ENCODE results near the gene SOX2. TPM values are rescaled to one million over a fixed set of nuclear protein-coding genes. Genes with fewer than 3 reads are reported as not detected.

SOX2 gene
- total RNA-seq, 1 donor: not detected

DNA sequence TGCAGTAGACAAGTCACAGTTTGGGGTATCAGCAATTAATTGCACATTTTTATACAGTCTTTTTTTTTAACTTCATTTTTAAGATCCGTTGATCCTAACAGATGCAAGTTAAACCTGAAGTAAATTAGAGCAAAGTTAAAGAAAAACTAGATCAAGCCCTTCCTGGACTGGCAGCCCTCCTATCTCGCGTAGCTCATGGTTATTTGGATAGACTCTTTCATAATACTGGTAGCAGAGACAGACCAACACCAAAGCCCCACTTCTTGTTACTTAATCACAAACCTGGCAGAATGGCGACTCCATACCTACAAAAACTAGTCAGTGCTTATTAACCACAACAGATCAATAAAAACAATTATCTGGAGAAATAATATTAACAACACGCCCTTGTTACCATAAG, 26.8 kb downstream of the SOX2 start:
- H4K20me1 ChIP-seq (ENCODE audit: insufficient read depth, low read length): no peaks in the 10 kb centered on the region
- DNase-seq (ENCODE audit: insufficient read length, low spot score, missing footprints): no peak
- H2AFZ ChIP-seq (ENCODE audit: low read length): no peak overlapping the region
- no peaks in the 10 kb centered on the region for H3K36me3 ChIP-seq (ENCODE audit: insufficient read depth, low read length)
- TF ChIP-seq, protein P1, sequence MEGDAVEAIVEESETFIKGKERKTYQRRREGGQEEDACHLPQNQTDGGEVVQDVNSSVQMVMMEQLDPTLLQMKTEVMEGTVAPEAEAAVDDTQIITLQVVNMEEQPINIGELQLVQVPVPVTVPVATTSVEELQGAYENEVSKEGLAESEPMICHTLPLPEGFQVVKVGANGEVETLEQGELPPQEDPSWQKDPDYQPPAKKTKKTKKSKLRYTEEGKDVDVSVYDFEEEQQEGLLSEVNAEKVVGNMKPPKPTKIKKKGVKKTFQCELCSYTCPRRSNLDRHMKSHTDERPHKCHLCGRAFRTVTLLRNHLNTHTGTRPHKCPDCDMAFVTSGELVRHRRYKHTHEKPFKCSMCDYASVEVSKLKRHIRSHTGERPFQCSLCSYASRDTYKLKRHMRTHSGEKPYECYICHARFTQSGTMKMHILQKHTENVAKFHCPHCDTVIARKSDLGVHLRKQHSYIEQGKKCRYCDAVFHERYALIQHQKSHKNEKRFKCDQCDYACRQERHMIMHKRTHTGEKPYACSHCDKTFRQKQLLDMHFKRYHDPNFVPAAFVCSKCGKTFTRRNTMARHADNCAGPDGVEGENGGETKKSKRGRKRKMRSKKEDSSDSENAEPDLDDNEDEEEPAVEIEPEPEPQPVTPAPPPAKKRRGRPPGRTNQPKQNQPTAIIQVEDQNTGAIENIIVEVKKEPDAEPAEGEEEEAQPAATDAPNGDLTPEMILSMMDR (IDR thresholded peaks at IDR 0.05; ENCODE audit: extremely low read depth, low read depth, low read length): no peak
- H3K4me3 ChIP-seq (ENCODE audit: insufficient read depth, low read length): no peak overlapping the region
- no peak overlapping the region for H3K27ac ChIP-seq (ENCODE audit: low read depth, low read length)
- no peaks in the 10 kb centered on the region for H3K79me2 ChIP-seq (ENCODE audit: insufficient read depth, low read length)
- H3K4me2 ChIP-seq (ENCODE audit: insufficient read depth, low read length): no peak overlapping the region
- no peaks in the 10 kb centered on the region for H3K27me3 ChIP-seq (ENCODE audit: insufficient read depth, low read length)
- no peaks in the 10 kb centered on the region for H3K4me1 ChIP-seq (ENCODE audit: insufficient read depth, low read length)
- H3K9me3 ChIP-seq (ENCODE audit: low read depth, low read length): no peaks in the 10 kb centered on the region

DNA sequence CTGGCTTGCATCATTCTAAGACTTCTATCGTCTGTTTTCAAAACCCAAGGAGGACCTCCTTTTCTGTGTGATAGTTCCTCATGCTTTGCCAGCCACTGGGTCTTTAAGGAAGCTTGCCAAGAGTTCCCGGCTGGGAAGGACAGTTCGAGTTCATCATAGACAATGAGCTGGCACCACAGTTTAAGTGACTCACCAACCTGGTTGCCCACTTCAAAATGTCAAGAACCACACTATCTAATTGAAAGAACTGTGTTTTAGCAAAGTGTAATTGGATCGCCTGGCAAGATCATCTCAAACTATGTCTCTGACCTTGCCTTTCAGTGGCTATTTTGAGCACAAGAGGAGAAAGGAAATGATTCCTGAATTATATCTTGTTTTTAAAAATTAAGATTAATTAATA, 27.9 kb downstream of the SOX2 start:
- no peaks in the 10 kb centered on the region for H3K9me3 ChIP-seq (ENCODE audit: low read depth, low read length)
- no peaks in the 10 kb centered on the region for H4K20me1 ChIP-seq (ENCODE audit: insufficient read depth, low read length)
- no peak overlapping the region for H2AFZ ChIP-seq (ENCODE audit: low read length)
- no peak overlapping the region for H3K27ac ChIP-seq (ENCODE audit: low read depth, low read length)
- H3K4me1 ChIP-seq (ENCODE audit: insufficient read depth, low read length): no peaks in the 10 kb centered on the region
- H3K4me3 ChIP-seq (ENCODE audit: insufficient read depth, low read length): no peak overlapping the region
- H3K36me3 ChIP-seq (ENCODE audit: insufficient read depth, low read length): no peaks in the 10 kb centered on the region
- TF ChIP-seq, protein P1 (IDR thresholded peaks at IDR 0.05; ENCODE audit: extremely low read depth, low read depth, low read length): no peak
- DNase-seq (ENCODE audit: insufficient read length, low spot score, missing footprints): no peak
- H3K4me2 ChIP-seq (ENCODE audit: insufficient read depth, low read length): no peak overlapping the region
- H3K79me2 ChIP-seq (ENCODE audit: insufficient read depth, low read length): no peaks in the 10 kb centered on the region
- H3K27me3 ChIP-seq (ENCODE audit: insufficient read depth, low read length): no peaks in the 10 kb centered on the region

DNA sequence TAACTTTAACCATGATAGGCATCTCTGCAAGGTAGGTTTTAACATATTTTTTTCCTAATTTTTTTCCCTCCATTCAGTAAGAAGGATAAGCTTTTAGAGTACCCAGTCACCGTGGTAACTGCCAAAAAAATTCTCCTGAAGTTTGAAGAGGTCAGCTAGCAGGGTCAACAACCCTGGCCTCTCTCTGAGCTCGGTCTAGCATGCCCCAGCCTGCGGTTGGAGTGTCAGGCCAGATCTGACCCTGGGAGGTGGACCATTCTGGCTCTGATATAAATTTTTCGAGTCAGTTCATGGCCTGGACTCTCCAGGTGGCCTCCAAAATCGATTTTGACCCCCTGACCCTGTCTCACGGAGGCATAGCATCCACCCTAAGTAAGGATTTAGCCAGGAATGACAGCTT, 29.7 kb downstream of the SOX2 start:
- no peak overlapping the region for H3K4me2 ChIP-seq (ENCODE audit: insufficient read depth, low read length)
- no peaks in the 10 kb centered on the region for H3K36me3 ChIP-seq (ENCODE audit: insufficient read depth, low read length)
- H3K4me1 ChIP-seq (ENCODE audit: insufficient read depth, low read length): no peaks in the 10 kb centered on the region
- H3K4me3 ChIP-seq (ENCODE audit: insufficient read depth, low read length): no peak overlapping the region
- TF ChIP-seq, protein P1 (IDR thresholded peaks at IDR 0.05; ENCODE audit: extremely low read depth, low read depth, low read length): no peak
- H2AFZ ChIP-seq (ENCODE audit: low read length): no peak overlapping the region
- DNase-seq (ENCODE audit: insufficient read length, low spot score, missing footprints): no peak
- no peak overlapping the region for H3K27ac ChIP-seq (ENCODE audit: low read depth, low read length)
- no peaks in the 10 kb centered on the region for H4K20me1 ChIP-seq (ENCODE audit: insufficient read depth, low read length)
- no peaks in the 10 kb centered on the region for H3K79me2 ChIP-seq (ENCODE audit: insufficient read depth, low read length)
- H3K27me3 ChIP-seq (ENCODE audit: insufficient read depth, low read length): no peaks in the 10 kb centered on the region
- no peaks in the 10 kb centered on the region for H3K9me3 ChIP-seq (ENCODE audit: low read depth, low read length)

DNA sequence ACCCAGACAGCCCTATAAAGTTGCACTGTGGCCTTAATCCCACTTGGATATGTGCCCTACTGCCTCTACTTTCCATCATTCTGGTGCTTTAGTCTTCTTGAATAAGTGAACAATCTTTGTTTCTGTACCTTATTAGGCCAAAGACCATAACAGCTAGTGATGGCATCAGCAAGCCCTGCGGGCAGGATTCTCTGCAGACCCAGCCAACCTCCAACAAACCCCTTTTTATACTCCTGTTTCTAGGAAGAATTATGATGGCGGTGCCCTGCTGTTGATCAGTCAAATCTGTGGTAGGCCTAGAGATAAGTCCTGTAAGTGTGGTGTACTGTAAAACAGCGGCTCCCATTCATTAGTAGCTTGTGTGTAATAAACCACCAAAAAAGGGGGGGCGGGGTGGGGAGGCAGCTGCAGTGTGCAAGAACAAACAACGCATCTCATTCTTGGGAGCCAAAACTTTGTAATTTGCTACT, 40.5 kb downstream of the SOX2 start:
- Histone ChIP-seq H3K4me1 (ENCODE audit: insufficient read depth, low read length) (no peaks in the 10 kb centered on the region), H3K79me2 (ENCODE audit: insufficient read depth, low read length) (no peaks in the 10 kb centered on the region), H3K36me3 (ENCODE audit: insufficient read depth, low read length) (no peaks in the 10 kb centered on the region), H3K27ac (ENCODE audit: low read depth, low read length) (no peak overlapping the region), H3K27me3 (ENCODE audit: insufficient read depth, low read length) (no peaks in the 10 kb centered on the region), H3K4me2 (ENCODE audit: insufficient read depth, low read length) (no peak overlapping the region), H2AFZ (ENCODE audit: low read length) (no peak overlapping the region), H3K4me3 (ENCODE audit: insufficient read depth, low read length) (no peak overlapping the region), H3K9me3 (ENCODE audit: low read depth, low read length) (no peaks in the 10 kb centered on the region), H4K20me1 (ENCODE audit: insufficient read depth, low read length) (no peaks in the 10 kb centered on the region)
- TF ChIP-seq, protein P1 (IDR thresholded peaks at IDR 0.05; ENCODE audit: extremely low read depth, low read depth, low read length): no peak
- no peak for DNase-seq (ENCODE audit: insufficient read length, low spot score, missing footprints)

Data from osteoblast (primary cell).